Ishikawa (cell line): ENCODE results near the gene RXFP2.

Experiments
- CEBPB ChIP-seq: IDR thresholded peaks from 2 replicates; pipeline ENCODE4 v1.6.1; 2012
- CREB1 ChIP-seq: IDR thresholded peaks from 2 replicates; pipeline ENCODE4 v1.6.1; 2012; ENCODE audit warnings: low read depth
- EGR1 ChIP-seq: IDR thresholded peaks from 2 replicates; pipeline ENCODE4 v1.6.1; 2012
- EP300 ChIP-seq: IDR thresholded peaks from 2 replicates; pipeline ENCODE4 v1.6.1; 2012; ENCODE audit warnings: borderline replicate concordance
- FOXM1 ChIP-seq: IDR thresholded peaks from 2 replicates; pipeline ENCODE4 v1.6.1; 2012; ENCODE audit warnings: low read depth, borderline replicate concordance
- MAX ChIP-seq: IDR thresholded peaks from 2 replicates; pipeline ENCODE4 v1.6.1; 2012
- NFIC ChIP-seq: IDR thresholded peaks from 2 replicates; pipeline ENCODE4 v1.6.1; 2012
- RAD21 ChIP-seq: IDR thresholded peaks from 2 replicates; pipeline ENCODE4 v1.6.1; 2012; ENCODE audit warnings: low read depth
- REST ChIP-seq: IDR thresholded peaks from 2 replicates; pipeline ENCODE4 v1.6.1; 2012; ENCODE audit warnings: low read depth, mild to moderate bottlenecking
- TAF1 ChIP-seq: IDR thresholded peaks from 2 replicates; pipeline ENCODE4 v1.6.1; 2012; ENCODE audit warnings: low read depth, mild to moderate bottlenecking
- TCF12 ChIP-seq: IDR thresholded peaks from 2 replicates; pipeline ENCODE4 v1.6.1; 2012; ENCODE audit warnings: low read depth
- TEAD4 ChIP-seq: IDR thresholded peaks from 2 replicates; pipeline ENCODE4 v1.6.1; 2012
- USF1 ChIP-seq: IDR thresholded peaks from 2 replicates; pipeline ENCODE4 v1.6.1; 2012
- YY1 ChIP-seq: IDR thresholded peaks from 2 replicates; pipeline ENCODE4 v1.6.1; 2012; ENCODE audit warnings: low read depth
- ZBTB7A ChIP-seq: IDR thresholded peaks from 2 replicates; pipeline ENCODE4 v1.6.1; 2012; ENCODE audit warnings: low read depth

Gene RXFP2

GRCh38 chr13:31805841-31806240 lies 66.5 kb downstream of the RXFP2 start:
- no peak for TF ChIP-seq FOXM1
- TF ChIP-seq TCF12: no peak
- no peak for TF ChIP-seq TEAD4
- no peak for TF ChIP-seq REST
- TF ChIP-seq EGR1: no peak
- no peak for TF ChIP-seq CEBPB
- no peak for TF ChIP-seq ZBTB7A
- no peak for TF ChIP-seq YY1
- no peak for TF ChIP-seq NFIC
- TF ChIP-seq TAF1: no peak
- no peak for TF ChIP-seq RAD21
- TF ChIP-seq EP300: no peak
- no peak for TF ChIP-seq USF1
- TF ChIP-seq CREB1: no peak
- TF ChIP-seq MAX: no peak

GRCh38 chr13:31807090-31807541 lies 67.8 kb downstream of the RXFP2 start:
- TF ChIP-seq REST (no peak), RAD21 (no peak), USF1 (no peak), MAX (no peak), TAF1 (no peak), EGR1 (no peak), FOXM1 (no peak), TCF12 (no peak), NFIC (no peak), TEAD4 (no peak), CEBPB (no peak), ZBTB7A (no peak), CREB1 (no peak), EP300 (no peak), YY1 (no peak)

GRCh38 chr13:31814536-31814935 lies 75.2 kb downstream of the RXFP2 start:
- TF ChIP-seq EP300 (no peak), TEAD4 (no peak), REST (no peak), ZBTB7A (no peak), FOXM1 (no peak), MAX (no peak), USF1 (no peak), CEBPB (no peak), CREB1 (no peak), YY1 (no peak), TCF12 (no peak), TAF1 (no peak), EGR1 (no peak), NFIC (no peak), RAD21 (no peak)
